Vagina (tissue), 2 donors: ENCODE data around the gene MAT1A.
"Not testable (repeated sequence)": the region's sequence is repeated elsewhere in the genome, so short reads cannot be mapped to it uniquely, and the experiment has no call there.

Experiments used
- POLR2A ChIP-seq, 2 donors: fragments of 450-650 bp; IDR thresholded peaks; one replicate each; pipeline ENCODE4 v1.6.1; 2017; ENCODE audit warnings: antibody characterized with exemption in 2 of 2, mild to moderate bottlenecking in 2 of 2, moderate library complexity in 2 of 2
- TF ChIP-seq, protein P1 (sequence below), 3 experiments: fragments of 450-650 bp in 2 of 3; fragments of 200-600 bp in 1 of 3; sonication (generic) in 1 of 3; IDR thresholded peaks; one replicate each; pipeline ENCODE4 v1.5.1; 2017 to 2019; ENCODE audit warnings: antibody characterized with exemption in 3 of 3, mild to moderate bottlenecking in 2 of 3, moderate library complexity in 2 of 3

GRCh38 chr10:80251703-80252280 is 37.7 kb downstream of the MAT1A start:
- TF ChIP-seq, protein P1, sequence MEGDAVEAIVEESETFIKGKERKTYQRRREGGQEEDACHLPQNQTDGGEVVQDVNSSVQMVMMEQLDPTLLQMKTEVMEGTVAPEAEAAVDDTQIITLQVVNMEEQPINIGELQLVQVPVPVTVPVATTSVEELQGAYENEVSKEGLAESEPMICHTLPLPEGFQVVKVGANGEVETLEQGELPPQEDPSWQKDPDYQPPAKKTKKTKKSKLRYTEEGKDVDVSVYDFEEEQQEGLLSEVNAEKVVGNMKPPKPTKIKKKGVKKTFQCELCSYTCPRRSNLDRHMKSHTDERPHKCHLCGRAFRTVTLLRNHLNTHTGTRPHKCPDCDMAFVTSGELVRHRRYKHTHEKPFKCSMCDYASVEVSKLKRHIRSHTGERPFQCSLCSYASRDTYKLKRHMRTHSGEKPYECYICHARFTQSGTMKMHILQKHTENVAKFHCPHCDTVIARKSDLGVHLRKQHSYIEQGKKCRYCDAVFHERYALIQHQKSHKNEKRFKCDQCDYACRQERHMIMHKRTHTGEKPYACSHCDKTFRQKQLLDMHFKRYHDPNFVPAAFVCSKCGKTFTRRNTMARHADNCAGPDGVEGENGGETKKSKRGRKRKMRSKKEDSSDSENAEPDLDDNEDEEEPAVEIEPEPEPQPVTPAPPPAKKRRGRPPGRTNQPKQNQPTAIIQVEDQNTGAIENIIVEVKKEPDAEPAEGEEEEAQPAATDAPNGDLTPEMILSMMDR (IDR thresholded peaks at IDR 0.05): not testable (repeated sequence)
- TF ChIP-seq POLR2A (IDR thresholded peaks at IDR 0.05): not testable (repeated sequence)
